HL-60 (cell line): Measurements from ENCODE around the gene ARHGEF6.

Source experiments
- CTCF ChIP-seq: IDR thresholded peaks from one replicate; pipeline ENCODE4 v1.5.1; 2011; ENCODE audit warnings: low read length, control low read depth, inconsistent platforms; ENCODE audit not compliant: insufficient read depth
- POLR2AphosphoS5 ChIP-seq: IDR thresholded peaks from 2 replicates; pipeline ENCODE4 v1.6.1; 2012; ENCODE audit warnings: low read depth
- REST ChIP-seq: IDR thresholded peaks from 2 replicates; pipeline ENCODE4 v1.6.1; 2012; ENCODE audit warnings: low read depth; ENCODE audit not compliant: insufficient replicate concordance

DNA sequence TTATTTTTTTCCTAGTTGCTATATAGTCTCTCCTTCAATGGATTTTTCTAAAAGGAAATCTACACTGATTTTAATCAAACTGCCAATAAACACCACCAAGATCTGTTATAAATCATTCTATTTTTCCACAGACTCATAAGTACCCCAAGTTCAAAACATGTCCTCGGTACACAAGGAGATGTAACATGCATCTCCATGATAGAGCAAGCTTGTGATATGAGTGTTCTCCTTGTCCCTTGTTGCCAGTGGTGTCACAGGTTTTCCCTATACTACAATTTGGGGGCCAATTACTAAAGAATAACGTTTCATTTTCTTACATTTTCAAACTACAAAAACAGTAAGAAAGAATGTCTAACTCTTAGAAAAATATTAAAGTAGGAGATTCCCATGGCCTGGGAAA, 491 bp downstream of the ARHGEF6 start:
- TF ChIP-seq CTCF, result no peak
- no peak for TF ChIP-seq POLR2AphosphoS5
- no peak for TF ChIP-seq REST
